Liver (tissue), 9 donors: ENCODE results near the gene PTCH2. TPM values are rescaled to one million over a fixed set of nuclear protein-coding genes. Genes with fewer than 3 reads are reported as not detected.

Experiments
- DNase-seq: peaks from one replicate; pipeline ENCODE4 v3.0.0-alpha.2; 2017; ENCODE audit warnings: low spot score
- H3K27ac ChIP-seq, 2 donors: one replicate each; pipeline ENCODE4 v1.7.0; 2013; ENCODE audit warnings: inconsistent platforms in 2 of 2, low read length in 2 of 2, control low read depth in 1 of 2, low read depth in 1 of 2, mild to moderate bottlenecking in 1 of 2
- H3K27me3 ChIP-seq, 4 donors: one replicate each; pipeline versions ENCODE4 v1.6.1 to v1.7.0; 2013; ENCODE audit warnings: low read length in 3 of 4, inconsistent platforms in 1 of 4, mild to moderate bottlenecking in 1 of 4, moderate library complexity in 1 of 4; ENCODE audit not compliant: control insufficient read depth in 4 of 4, insufficient read depth in 4 of 4
- H3K36me3 ChIP-seq, 4 donors: one replicate each; pipeline versions ENCODE4 v1.6.1 to v1.7.0; 2013; ENCODE audit warnings: low read length in 3 of 4, mild to moderate bottlenecking in 3 of 4, low read depth in 1 of 4, moderate library complexity in 1 of 4; ENCODE audit not compliant: control insufficient read depth in 4 of 4, insufficient read depth in 3 of 4
- H3K4me1 ChIP-seq, 4 donors: one replicate each; pipeline versions ENCODE4 v1.6.1 to v1.7.0; 2013; ENCODE audit warnings: low read length in 3 of 4, mild to moderate bottlenecking in 3 of 4, moderate library complexity in 1 of 4; ENCODE audit not compliant: control insufficient read depth in 4 of 4, insufficient read depth in 4 of 4
- H3K4me3 ChIP-seq, 3 donors: one replicate each; pipeline versions ENCODE4 v1.6.1 to v1.7.0; 2013; ENCODE audit warnings: low read length in 3 of 3, control low read depth in 1 of 3, low read depth in 1 of 3, mild to moderate bottlenecking in 1 of 3
- H3K9ac ChIP-seq, 2 donors: one replicate each; pipeline ENCODE4 v1.7.0; 2013; ENCODE audit warnings: low read length in 2 of 2, mild to moderate bottlenecking in 2 of 2, moderate library complexity in 2 of 2, control low read depth in 1 of 2, low read depth in 1 of 2
- H3K9me3 ChIP-seq, 4 donors: one replicate each; pipeline versions ENCODE4 v1.6.1 to v1.7.0; 2013; ENCODE audit warnings: low read length in 3 of 4; ENCODE audit not compliant: control insufficient read depth in 4 of 4
- ATF3 ChIP-seq: IDR thresholded peaks from 2 replicates; pipeline ENCODE4 v1.6.1; 2016; ENCODE audit warnings: antibody characterized with exemption
- CTCF ChIP-seq: fragments of 150-350 bp; IDR thresholded peaks from 2 replicates; pipeline ENCODE4 v1.5.1; 2017; ENCODE audit warnings: improper control_type of control experiment, low read depth, low read length; ENCODE audit not compliant: missing input control
- EGR1 ChIP-seq, 2 donors: IDR thresholded peaks; 2 replicates each; pipeline ENCODE4 v1.6.1; 2016 to 2018; ENCODE audit warnings: antibody characterized with exemption in 2 of 2, low read depth in 2 of 2
- FOXA1 ChIP-seq: IDR thresholded peaks from 2 replicates; pipeline ENCODE4 v1.6.1; 2016; ENCODE audit warnings: antibody characterized with exemption
- FOXA2 ChIP-seq: IDR thresholded peaks from 2 replicates; pipeline ENCODE4 v1.6.1; 2016; ENCODE audit warnings: antibody characterized with exemption
- HNF4A ChIP-seq, 2 donors: conservative IDR thresholded peaks; 2 replicates each; pipeline ENCODE4 v1.6.1; 2016; ENCODE audit warnings: antibody characterized with exemption in 2 of 2, mild to moderate bottlenecking in 2 of 2
- HNF4G ChIP-seq: IDR thresholded peaks from 2 replicates; pipeline ENCODE4 v1.6.1; 2016; ENCODE audit warnings: antibody characterized with exemption
- JUND ChIP-seq, 2 donors: IDR thresholded peaks; 2 replicates each; pipeline ENCODE4 v1.6.1; 2016; ENCODE audit warnings: antibody characterized with exemption in 2 of 2
- NR2F2 ChIP-seq: IDR thresholded peaks from 2 replicates; pipeline ENCODE4 v1.6.1; 2016; ENCODE audit warnings: antibody characterized with exemption
- REST ChIP-seq: IDR thresholded peaks from 2 replicates; pipeline ENCODE4 v1.6.1; 2016; ENCODE audit warnings: antibody characterized with exemption, mild to moderate bottlenecking
- RXRA ChIP-seq, 2 donors: IDR thresholded peaks; 2 replicates each; pipeline ENCODE4 v1.6.1; 2017 to 2018; ENCODE audit warnings: antibody characterized with exemption in 2 of 2, mild to moderate bottlenecking in 1 of 2
- SP1 ChIP-seq: IDR thresholded peaks from 2 replicates; pipeline ENCODE4 v1.6.1; 2018; ENCODE audit warnings: antibody characterized with exemption, mild to moderate bottlenecking
- TAF1 ChIP-seq: conservative IDR thresholded peaks from 2 replicates; pipeline ENCODE4 v1.6.1; 2016; ENCODE audit warnings: antibody characterized with exemption, mild to moderate bottlenecking
- YY1 ChIP-seq: IDR thresholded peaks from 2 replicates; pipeline ENCODE4 v1.6.1; 2016; ENCODE audit warnings: antibody characterized with exemption, mild to moderate bottlenecking
- ZBTB33 ChIP-seq: IDR thresholded peaks from 2 replicates; pipeline ENCODE4 v1.6.1; 2016; ENCODE audit warnings: antibody characterized with exemption
- WGBS: extraction: QIAGEN DNeasy Blood & Tissue Kit; methylation state at CpG from one replicate; pipeline ENCODE4 v1.1.7; 2013; 5-methylcytosine and 5-hydroxymethylcytosine counted together
- polyA plus RNA-seq, 2 donors: library from polyadenylated mRNA; stranded (reverse) in 1 of 2; unstranded in 1 of 2; fragments of 200-250 nt in 1 of 2; fragments of >200 nt in 1 of 2; fragmentation: Nextera tagmentation in 1 of 2; extraction: Ambion mirVana in 1 of 2; gene quantifications; one replicate each; pipeline versions ENCODE4 v1.2.1 to v1.2.3, GENCODE V29; 2013 to 2015
- total RNA-seq, 2 donors: library from RNA; depleted of rRNA; stranded (reverse); fragments of >200 nt; gene quantifications; one replicate each; pipeline ENCODE4 v1.2.3, GENCODE V29; 2014
- donor health status: healthy.
- donor health status: healthy.
- donor health status: healthy.
- donor health status: healthy.
- donor health status: healthy.

Gene PTCH2
- total and polyA plus RNA-seq, 4 donors = 0.14 to 0.24 (median 0.16) TPM

GRCh38 chr1:44802306-44803061, 40.6 kb downstream of the PTCH2 start:
- Histone ChIP-seq H3K27ac (no peak overlapping the region), H3K9me3 (no peaks in the 10 kb centered on the region), H3K36me3 (peaks cover 0 to 8% (median 8%) of the 10 kb centered on the region in 4 donors), H3K9ac (no peak overlapping the region), H3K4me3 (peak overlapping the region in 1 of 3 donors; percentile 14), H3K4me1 (peaks cover 11 to 25% (median 19%) of the 10 kb centered on the region in 4 donors), H3K27me3 (no peaks in the 10 kb centered on the region)
- 91% methylated on average over 13 of the region's 13 CpGs for WGBS
- TF ChIP-seq CTCF (no peak), FOXA2 (no peak), HNF4G (no peak), ZBTB33 (no peak), JUND (IDR thresholded peaks at IDR 0.05) (no peak), ATF3 (no peak), REST (no peak), HNF4A (conservative IDR thresholded peaks at IDR 0.05) (no peak), FOXA1 (no peak), NR2F2 (no peak), YY1 (no peak), EGR1 (IDR thresholded peaks at IDR 0.05; ENCODE audit: low read depth in 2 of 2) (no peak), SP1 (no peak)
- no peak for DNase-seq

GRCh38 chr1:44801491-44802305, 41.4 kb downstream of the PTCH2 start:
- no peak overlapping the region for H3K27ac ChIP-seq
- H3K27me3 ChIP-seq = no peaks in the 10 kb centered on the region
- peak overlapping the region; percentile 12 to 29 (median 14) for H3K4me3 ChIP-seq
- no peak for DNase-seq
- H3K36me3 ChIP-seq = peaks cover 0 to 8% (median 8%) of the 10 kb centered on the region in 4 donors
- H3K4me1 ChIP-seq = peaks cover 8 to 18% (median 14%) of the 10 kb centered on the region in 4 donors
- no peak for TF ChIP-seq NR2F2
- no peak for TF ChIP-seq EGR1 (IDR thresholded peaks at IDR 0.05; ENCODE audit: low read depth in 2 of 2)
- no peak for TF ChIP-seq RXRA (IDR thresholded peaks at IDR 0.05)
- no peak for TF ChIP-seq HNF4G
- TF ChIP-seq ZBTB33 = no peak
- no peak for TF ChIP-seq JUND (IDR thresholded peaks at IDR 0.05)
- TF ChIP-seq FOXA2 = no peak
- TF ChIP-seq TAF1 = no peak
- TF ChIP-seq FOXA1 = no peak
- H3K9me3 ChIP-seq = no peaks in the 10 kb centered on the region
- 83% methylated on average over 13 of the region's 13 CpGs for WGBS
- no peak overlapping the region for H3K9ac ChIP-seq
